B cell (primary cell): ENCODE results near the gene SOX8. TPM values are rescaled to one million over a fixed set of nuclear protein-coding genes. Genes with fewer than 3 reads are reported as not detected.

Source experiments
- ATAC-seq: fragments of 200-7000 bp; cut with Tn5 transposase; one replicate; pipeline ENCODE4 v1.10.0; 2021; ENCODE audit warnings: low read depth, mild to moderate bottlenecking, moderate number of reproducible peaks, moderate library complexity
- CTCF ChIA-PET: fragments of 350-600 bp; sonication (Branson Sonifier 250); formaldehyde crosslinking; loops from one replicate; lab custom pipeline; 2021; ENCODE audit warnings: antibody characterized with exemption, inconsistent platforms; lab: Charles Lee
- POLR2A ChIA-PET: fragments of 350-600 bp; sonication (Branson Sonifier 250); formaldehyde crosslinking; loops from one replicate; lab custom pipeline; 2021; ENCODE audit warnings: antibody characterized with exemption; lab: Charles Lee
- DNase-seq: peaks from one replicate; pipeline ENCODE4 v3.0.0; 2013
- H2AFZ ChIP-seq: 2 replicates; pipeline ENCODE4 v1.6.1; 2012; ENCODE audit warnings: mild to moderate bottlenecking, low read depth, low read length; ENCODE audit not compliant: insufficient read depth, poor library complexity, severe bottlenecking
- H3K27ac ChIP-seq, 2 donors: 1 replicate in 1 of 2; 2 replicates in 1 of 2; pipeline ENCODE4 v1.5.1; 2012 to 2013; ENCODE audit warnings: low read length in 2 of 2, mild to moderate bottlenecking in 2 of 2, moderate library complexity in 1 of 2
- H3K27me3 ChIP-seq, 4 experiments: fragments of 200-600 bp in 1 of 4; sonication (generic) in 1 of 4; replicated peaks in 1 of 4; 1 replicate in 2 of 4; 2 replicates in 2 of 4; pipeline versions ENCODE4 v1.6.1 to v1.7.0; 2013 to 2016; ENCODE audit warnings: low read length in 3 of 4, mild to moderate bottlenecking in 2 of 4, mixed read lengths in 1 of 4, moderate library complexity in 1 of 4; ENCODE audit not compliant: insufficient read depth in 4 of 4, control insufficient read depth in 3 of 4; ENCODE audit errors: control extremely low read depth in 1 of 4
- H3K36me3 ChIP-seq, 2 experiments: replicated peaks in 1 of 2; 1 replicate in 1 of 2; 2 replicates in 1 of 2; pipeline versions ENCODE4 v1.6.1 to v1.7.1; 2013; ENCODE audit warnings: low read length in 1 of 2; ENCODE audit not compliant: insufficient read depth in 2 of 2, control insufficient read depth in 1 of 2; ENCODE audit errors: control extremely low read depth in 1 of 2, extremely low read depth in 1 of 2
- H3K4me1 ChIP-seq, 2 donors: fragments of 200-600 bp in 1 of 2; sonication (generic) in 1 of 2; 1 replicate in 1 of 2; 2 replicates in 1 of 2; pipeline versions ENCODE4 v1.5.1 to v1.6.1; 2013 to 2017; ENCODE audit warnings: low read length in 2 of 2; ENCODE audit not compliant: control insufficient read depth in 2 of 2, insufficient read depth in 2 of 2
- H3K4me2 ChIP-seq: replicated peaks from 2 replicates; pipeline ENCODE3; 2012; ENCODE audit warnings: mild to moderate bottlenecking, low read depth, low read length; ENCODE audit not compliant: poor library complexity, severe bottlenecking
- H3K4me3 ChIP-seq, 5 experiments: fragments of 200-600 bp in 1 of 5; sonication (generic) in 1 of 5; 1 replicate in 3 of 5; 2 replicates in 2 of 5; pipeline versions ENCODE4 v1.5.1 to v1.7.0; 2011 to 2016; ENCODE audit warnings: low read length in 4 of 5, mild to moderate bottlenecking in 4 of 5, low read depth in 2 of 5, control low read depth in 1 of 5, moderate library complexity in 1 of 5; ENCODE audit not compliant: insufficient read depth in 1 of 5; ENCODE audit errors: control extremely low read depth in 1 of 5, extremely low read depth in 1 of 5
- H3K79me2 ChIP-seq: fragments of 200-600 bp; sonication (generic); one replicate; pipeline ENCODE4 v1.6.0; 2016; ENCODE audit warnings: low read length; ENCODE audit not compliant: control insufficient read depth, insufficient read depth
- H3K9ac ChIP-seq: fragments of 200-600 bp; sonication (generic); 2 replicates; pipeline ENCODE4 v1.6.1; 2017; ENCODE audit warnings: mild to moderate bottlenecking, low read length, moderate library complexity
- H3K9me3 ChIP-seq, 3 donors: one replicate each; pipeline versions ENCODE4 v1.6.1 to v1.7.1; 2013; ENCODE audit warnings: low read length in 2 of 3; ENCODE audit not compliant: control insufficient read depth in 2 of 3, insufficient read depth in 1 of 3; ENCODE audit errors: control extremely low read depth in 1 of 3
- H4K20me1 ChIP-seq: 2 replicates; pipeline ENCODE4 v1.6.0; 2012; ENCODE audit warnings: mild to moderate bottlenecking, low read length; ENCODE audit not compliant: insufficient read depth, control insufficient read depth, poor library complexity, severe bottlenecking
- H3K27ac Mint-ChIP-seq: one replicate; pipeline ENCODE4 v1.8.0; 2021; ENCODE audit warnings: mixed read lengths
- H3K27me3 Mint-ChIP-seq: one replicate; pipeline ENCODE4 v1.8.0; 2021; ENCODE audit warnings: mixed read lengths
- H3K4me1 Mint-ChIP-seq: one replicate; pipeline ENCODE4 v1.8.0; 2021; ENCODE audit warnings: mixed read lengths
- H3K4me3 Mint-ChIP-seq: one replicate; pipeline ENCODE4 v1.8.0; 2021; ENCODE audit warnings: mixed read lengths
- H3K9me3 Mint-ChIP-seq: one replicate; pipeline ENCODE4 v1.8.0; 2022; ENCODE audit warnings: mixed read lengths; ENCODE audit not compliant: insufficient read depth
- CTCF ChIP-seq: fragments of 200-600 bp; IDR thresholded peaks from one replicate; pipeline ENCODE4 v1.8.0; 2022; ENCODE audit warnings: antibody characterized with exemption, mild to moderate bottlenecking
- EZH2 ChIP-seq: IDR thresholded peaks from 2 replicates; pipeline ENCODE4 v1.6.1; 2012; ENCODE audit warnings: borderline replicate concordance, low read depth, mild to moderate bottlenecking, moderate library complexity, low read length; ENCODE audit not compliant: insufficient read depth, poor library complexity, severe bottlenecking
- WGBS: methylation state at CpG from one replicate; pipeline ENCODE4 v1.1.5; 2013; ENCODE audit warnings: missing lambda C conversion rate; ENCODE audit not compliant: insufficient coverage; 5-methylcytosine and 5-hydroxymethylcytosine counted together
- intact Hi-C: fragments of 100-400 bp; cut with micrococcal nuclease; formaldehyde crosslinking; loops from one replicate; pipeline ENCODE4 v1.10.0; 2022
- polyA plus RNA-seq: library from polyadenylated mRNA; depleted of rRNA; stranded (reverse); fragments of >200 nt; gene quantifications from 2 replicates; pipeline ENCODE4 v1.2.3, GENCODE V29; 2012
- total RNA-seq, 2 donors: library from RNA; stranded (reverse); fragments of 120-200 nt in 1 of 2; gene quantifications; 1 replicate in 1 of 2; 2 replicates in 1 of 2; pipeline versions ENCODE4 v1.2.3 to v1.2.4, GENCODE V29; 2013 to 2022

Gene SOX8
- total and polyA plus RNA-seq, 2 donors (not counting 1 experiment from before 2014, with no cell fraction given) = 0.03 to 1.2 TPM

DNA sequence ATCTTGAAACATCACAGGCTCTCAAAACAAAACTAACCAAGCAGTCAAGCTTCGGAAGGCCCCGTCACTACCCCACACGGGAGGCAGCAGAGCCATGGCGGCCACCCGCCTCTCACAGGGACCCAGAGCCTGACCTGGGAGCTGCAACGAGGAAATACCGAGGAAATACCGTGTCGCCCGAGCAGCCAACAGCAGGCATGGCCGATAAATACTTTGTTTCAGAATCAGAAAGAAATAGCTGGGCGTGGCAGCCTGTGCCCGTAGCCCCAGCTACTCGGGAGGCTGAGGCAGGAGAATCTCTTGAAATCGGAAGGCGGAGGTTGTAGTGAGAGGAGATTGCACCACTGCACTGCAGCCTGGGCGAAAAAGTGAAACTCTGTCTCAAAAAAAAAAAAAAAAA, 17.7 kb upstream of the SOX8 start:
- Histone ChIP-seq H3K9ac (no peak overlapping the region), H3K9me3 (peaks cover 0 to 4% (median 0%) of the 10 kb centered on the region in 3 donors), H3K4me1 (no peaks in the 10 kb centered on the region), H3K27ac (no peak overlapping the region), H3K79me2 (peaks cover 5% of the 10 kb centered on the region), H3K4me3 (no peak overlapping the region), H3K27me3 (no peaks in the 10 kb centered on the region), H2AFZ (no peak overlapping the region), H3K4me2 (no peak overlapping the region), H4K20me1 (peaks cover 24% of the 10 kb centered on the region), H3K36me3 (peaks cover 0 to 2% of the 10 kb centered on the region in 2 experiments)
- intact Hi-C loops = no loop called here
- no peak overlapping the region for H3K27ac Mint-ChIP-seq
- H3K27me3 Mint-ChIP-seq = no peaks in the 10 kb centered on the region
- H3K9me3 Mint-ChIP-seq = no peaks in the 10 kb centered on the region
- CTCF ChIA-PET = no interaction called here
- H3K4me1 Mint-ChIP-seq = peaks cover 17% of the 10 kb centered on the region
- 67% methylated on average over 11 of the region's 17 CpGs for WGBS
- no peak for ATAC-seq
- POLR2A ChIA-PET = interaction anchor here (0.7 kb wide), 1 partner anchor 17 kb away, joined by 5 read pairs; no protein-coding TSS in a partner anchor
- no peak for DNase-seq
- H3K4me3 Mint-ChIP-seq = no peak overlapping the region
- TF ChIP-seq CTCF (no peak), EZH2 (no peak)

DNA sequence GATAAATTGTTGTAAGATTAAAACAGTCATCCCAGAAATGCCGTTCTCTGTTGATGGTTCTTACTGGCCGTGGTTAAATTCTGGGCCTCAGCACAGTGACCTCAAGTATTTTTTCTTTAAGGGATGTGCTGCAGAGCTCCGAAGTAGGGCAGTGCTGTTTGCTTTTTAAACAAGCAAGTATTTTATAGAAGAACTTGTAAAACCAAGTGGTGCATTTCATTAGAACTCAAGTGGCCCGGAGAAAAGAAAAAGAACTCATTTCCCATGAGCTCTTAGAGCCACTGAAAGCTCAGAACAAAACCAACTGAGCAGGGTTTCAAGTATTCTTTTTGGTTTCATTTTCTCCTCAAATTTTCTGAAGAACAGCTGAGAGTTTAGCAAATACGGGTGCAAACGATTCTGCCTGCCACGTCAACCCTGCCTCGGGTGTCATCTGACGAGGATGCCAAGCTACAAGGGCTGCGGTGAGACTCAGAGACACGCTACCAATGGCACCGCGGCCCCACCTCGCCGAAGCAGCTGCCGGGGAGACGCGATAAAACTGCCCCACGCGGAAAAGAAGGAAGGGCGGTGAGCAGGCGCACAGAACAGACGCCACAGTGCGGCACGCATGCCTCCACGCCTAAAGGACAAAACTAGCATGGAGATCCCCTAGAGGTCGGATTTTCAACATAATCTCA, 17.1 kb upstream of the SOX8 start:
- Histone ChIP-seq H3K79me2 (peaks cover 4% of the 10 kb centered on the region), H3K27me3 (no peaks in the 10 kb centered on the region), H4K20me1 (peaks cover 24% of the 10 kb centered on the region), H2AFZ (no peak overlapping the region), H3K36me3 (peaks cover 0 to 2% of the 10 kb centered on the region in 2 experiments), H3K27ac (no peak overlapping the region), H3K4me2 (no peak overlapping the region), H3K9me3 (peaks cover 0 to 4% (median 0%) of the 10 kb centered on the region in 3 donors), H3K9ac (no peak overlapping the region), H3K4me1 (peaks cover 1 to 3% of the 10 kb centered on the region in 2 donors), H3K4me3 (no peak overlapping the region)
- intact Hi-C loops = no loop called here
- 93% methylated on average over 25 of the region's 27 CpGs for WGBS
- ChIA-PET CTCF (interaction anchor here (1.3 kb wide), 1 partner anchor 252 kb away, joined by 3 read pairs; no protein-coding TSS in a partner anchor), POLR2A (interaction anchor here (0.7 kb wide), 1 partner anchor 17 kb away, joined by 5 read pairs; no protein-coding TSS in a partner anchor)
- H3K4me3 Mint-ChIP-seq = no peak overlapping the region
- H3K4me1 Mint-ChIP-seq = peaks cover 19% of the 10 kb centered on the region
- H3K9me3 Mint-ChIP-seq = no peaks in the 10 kb centered on the region
- no peak overlapping the region for H3K27ac Mint-ChIP-seq
- no peak for TF ChIP-seq CTCF
- no peak for TF ChIP-seq EZH2
- H3K27me3 Mint-ChIP-seq = no peaks in the 10 kb centered on the region
- ATAC-seq = no peak
- DNase-seq = no peak
